Cardiac fibroblast (primary cell): ENCODE measurements around the gene PIN4.

Experiments used
- DNase-seq, 2 donors: peaks; one replicate each; pipeline versions ENCODE4 v3.0.0 to v3.0.0-alpha.2; 2010; ENCODE audit warnings: low read depth in 2 of 2
- H3K4me3 ChIP-seq, 2 donors: replicated peaks in 1 of 2; 1 replicate in 1 of 2; 2 replicates in 1 of 2; pipeline ENCODE4 v1.5.1; 2011; ENCODE audit warnings: low read depth in 2 of 2, low read length in 2 of 2, mild to moderate bottlenecking in 2 of 2, moderate library complexity in 1 of 2
- TF ChIP-seq, protein P1 (sequence below): IDR thresholded peaks from one replicate; pipeline ENCODE4 v1.5.1; 2011; ENCODE audit warnings: low read depth, mild to moderate bottlenecking, low read length, inconsistent platforms

Gene PIN4

DNA sequence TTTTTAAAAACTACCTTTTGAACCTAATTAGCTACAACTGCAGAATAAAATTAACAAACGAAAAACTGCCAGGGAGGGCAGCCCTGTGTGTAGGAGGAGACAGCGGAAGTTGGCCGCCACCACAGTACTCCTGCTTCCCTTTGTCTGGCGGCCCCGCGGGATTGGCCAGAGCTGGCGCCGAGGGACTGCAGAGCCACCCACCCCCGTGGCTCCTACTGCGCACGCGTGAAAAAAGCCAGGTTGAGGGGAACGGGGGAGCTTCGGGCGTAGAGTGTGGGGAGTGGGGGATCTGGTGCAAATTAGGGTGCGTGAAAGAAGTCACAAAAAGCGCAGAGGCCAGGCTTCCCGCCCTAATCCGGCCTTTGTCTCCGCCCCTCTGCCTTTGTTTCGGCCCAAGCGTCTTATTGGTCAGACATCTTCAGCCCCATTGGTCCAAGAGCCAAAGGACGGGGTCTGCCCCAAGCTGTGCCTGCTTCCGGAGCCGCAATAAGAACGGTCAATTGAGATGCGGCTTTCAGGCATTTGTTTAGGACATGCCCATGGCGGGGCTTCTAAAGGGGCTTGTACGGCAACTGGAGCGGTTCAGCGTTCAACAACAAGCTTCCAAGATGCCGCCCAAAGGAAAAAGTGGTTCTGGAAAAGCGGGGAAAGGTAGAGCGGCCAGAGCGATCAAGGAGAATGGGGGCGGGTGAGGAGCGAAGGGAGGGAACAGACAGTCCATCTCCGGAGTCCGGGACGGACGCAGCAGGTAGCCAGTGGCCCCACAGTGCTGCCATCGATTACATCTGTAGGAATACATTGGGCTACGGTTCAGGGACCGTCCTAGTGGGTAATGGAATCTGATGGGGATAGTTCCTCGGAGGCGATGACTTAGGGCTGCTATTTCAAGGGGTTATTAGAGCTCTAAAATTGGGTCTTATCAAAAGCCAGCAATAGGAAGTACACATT, at the start of gene PIN4:
Gene PIN4 (plus strand): TSS at position 580 of the 948 bp plus-strand sequence. CDS start 29 bp downstream, at position 609.
- peak within 1 kb of the TSS; percentile 70 to 81 for H3K4me3 ChIP-seq
- peak; percentile 97 to 98 for DNase-seq
- TF ChIP-seq, protein P1, sequence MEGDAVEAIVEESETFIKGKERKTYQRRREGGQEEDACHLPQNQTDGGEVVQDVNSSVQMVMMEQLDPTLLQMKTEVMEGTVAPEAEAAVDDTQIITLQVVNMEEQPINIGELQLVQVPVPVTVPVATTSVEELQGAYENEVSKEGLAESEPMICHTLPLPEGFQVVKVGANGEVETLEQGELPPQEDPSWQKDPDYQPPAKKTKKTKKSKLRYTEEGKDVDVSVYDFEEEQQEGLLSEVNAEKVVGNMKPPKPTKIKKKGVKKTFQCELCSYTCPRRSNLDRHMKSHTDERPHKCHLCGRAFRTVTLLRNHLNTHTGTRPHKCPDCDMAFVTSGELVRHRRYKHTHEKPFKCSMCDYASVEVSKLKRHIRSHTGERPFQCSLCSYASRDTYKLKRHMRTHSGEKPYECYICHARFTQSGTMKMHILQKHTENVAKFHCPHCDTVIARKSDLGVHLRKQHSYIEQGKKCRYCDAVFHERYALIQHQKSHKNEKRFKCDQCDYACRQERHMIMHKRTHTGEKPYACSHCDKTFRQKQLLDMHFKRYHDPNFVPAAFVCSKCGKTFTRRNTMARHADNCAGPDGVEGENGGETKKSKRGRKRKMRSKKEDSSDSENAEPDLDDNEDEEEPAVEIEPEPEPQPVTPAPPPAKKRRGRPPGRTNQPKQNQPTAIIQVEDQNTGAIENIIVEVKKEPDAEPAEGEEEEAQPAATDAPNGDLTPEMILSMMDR = no peak

GRCh38 chrX:72132456-72132855, 49.1 kb upstream of the PIN4 start:
- TF ChIP-seq, protein P1 = no peak
- no peak for DNase-seq
- H3K4me3 ChIP-seq = no peak overlapping the region

- no peak for DNase-seq
- TF ChIP-seq, protein P1 = no peak
- no peak overlapping the region for H3K4me3 ChIP-seq
Measured at GRCh38 chrX:72133851-72134546, 47.6 kb upstream of the PIN4 start.

GRCh38 chrX:72137846-72138495, 43.6 kb upstream of the PIN4 start:
- H3K4me3 ChIP-seq = no peak overlapping the region
- no peak for DNase-seq
- TF ChIP-seq, protein P1 = no peak

- TF ChIP-seq, protein P1 = no peak
- no peak overlapping the region for H3K4me3 ChIP-seq
- no peak for DNase-seq
Measured at GRCh38 chrX:72139538-72139937, 42.0 kb upstream of the PIN4 start.

DNA sequence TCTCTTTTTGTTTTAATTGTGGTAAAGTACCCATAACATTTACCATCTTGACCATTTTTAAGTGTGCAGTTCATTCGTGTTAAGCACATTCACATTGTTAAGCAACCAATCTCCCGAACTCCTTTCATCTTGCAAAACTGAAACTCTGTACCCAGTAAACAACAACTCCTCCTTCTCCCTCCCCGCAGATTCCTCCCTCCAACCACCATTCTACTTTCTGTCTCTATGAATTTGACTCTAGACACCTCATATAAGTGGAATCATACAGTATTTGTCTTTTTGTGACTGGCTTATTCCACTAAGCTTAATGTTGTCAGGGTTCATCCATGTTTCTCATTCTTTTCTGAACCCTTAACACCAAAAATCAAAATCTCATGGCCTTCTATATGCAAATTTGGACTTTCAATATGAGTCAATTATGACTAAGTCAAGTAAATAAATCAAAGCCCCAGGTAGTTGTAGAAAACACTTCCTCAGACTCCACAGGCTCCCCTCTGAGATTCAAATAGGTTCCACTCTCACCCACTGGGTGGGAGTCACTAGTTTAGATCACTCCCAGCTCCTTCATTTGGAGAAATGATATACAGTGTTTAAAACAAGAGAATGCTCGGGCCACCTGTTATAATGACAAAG, 40.1 kb upstream of the PIN4 start:
- TF ChIP-seq, protein P1 = no peak
- H3K4me3 ChIP-seq = no peak overlapping the region
- DNase-seq = no peak
